ENCODE measurements around the gene SBSN. TPM values are rescaled to one million over a fixed set of nuclear protein-coding genes. Genes with fewer than 3 reads are reported as not detected.

Gene SBSN
- total and polyA plus RNA-seq, 10 of the 15 experiments (the other 5 are each of a cell fraction or from before 2014, with no cell fraction given), result 0.09 TPM; not detected in 9

DNA sequence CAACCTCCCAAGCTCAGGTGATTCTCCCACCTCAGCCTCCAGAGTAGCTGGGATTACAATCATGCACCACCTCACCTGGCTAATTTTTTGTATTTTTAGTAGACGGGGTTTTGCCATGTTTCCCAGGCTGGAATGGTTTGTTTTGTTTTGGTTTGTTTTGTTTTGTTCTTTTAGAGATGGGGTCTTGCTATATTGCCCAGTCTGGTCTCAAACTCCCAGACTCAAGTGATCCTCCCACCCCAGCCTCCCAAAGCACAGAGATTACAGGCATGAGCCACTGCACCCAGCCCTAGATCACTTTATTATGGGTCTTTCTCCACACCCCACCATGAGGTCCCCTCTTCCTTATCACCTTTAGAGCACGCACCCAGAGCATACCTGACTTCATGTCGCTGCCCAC is 29.9 kb downstream of the SBSN start (continued):
- TF ChIP-seq, protein P1, sequence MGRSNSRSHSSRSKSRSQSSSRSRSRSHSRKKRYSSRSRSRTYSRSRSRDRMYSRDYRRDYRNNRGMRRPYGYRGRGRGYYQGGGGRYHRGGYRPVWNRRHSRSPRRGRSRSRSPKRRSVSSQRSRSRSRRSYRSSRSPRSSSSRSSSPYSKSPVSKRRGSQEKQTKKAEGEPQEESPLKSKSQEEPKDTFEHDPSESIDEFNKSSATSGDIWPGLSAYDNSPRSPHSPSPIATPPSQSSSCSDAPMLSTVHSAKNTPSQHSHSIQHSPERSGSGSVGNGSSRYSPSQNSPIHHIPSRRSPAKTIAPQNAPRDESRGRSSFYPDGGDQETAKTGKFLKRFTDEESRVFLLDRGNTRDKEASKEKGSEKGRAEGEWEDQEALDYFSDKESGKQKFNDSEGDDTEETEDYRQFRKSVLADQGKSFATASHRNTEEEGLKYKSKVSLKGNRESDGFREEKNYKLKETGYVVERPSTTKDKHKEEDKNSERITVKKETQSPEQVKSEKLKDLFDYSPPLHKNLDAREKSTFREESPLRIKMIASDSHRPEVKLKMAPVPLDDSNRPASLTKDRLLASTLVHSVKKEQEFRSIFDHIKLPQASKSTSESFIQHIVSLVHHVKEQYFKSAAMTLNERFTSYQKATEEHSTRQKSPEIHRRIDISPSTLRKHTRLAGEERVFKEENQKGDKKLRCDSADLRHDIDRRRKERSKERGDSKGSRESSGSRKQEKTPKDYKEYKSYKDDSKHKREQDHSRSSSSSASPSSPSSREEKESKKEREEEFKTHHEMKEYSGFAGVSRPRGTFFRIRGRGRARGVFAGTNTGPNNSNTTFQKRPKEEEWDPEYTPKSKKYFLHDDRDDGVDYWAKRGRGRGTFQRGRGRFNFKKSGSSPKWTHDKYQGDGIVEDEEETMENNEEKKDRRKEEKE (IDR thresholded peaks at IDR 0.05), result no peak
- no peak for TF ChIP-seq CBX5 (IDR thresholded peaks at IDR 0.05; ENCODE audit: low read depth)
- TF ChIP-seq POU2F2 (IDR thresholded peaks at IDR 0.05; ENCODE audit: borderline replicate concordance, low read depth, low read length), result no peak
- TF ChIP-seq, protein P2, sequence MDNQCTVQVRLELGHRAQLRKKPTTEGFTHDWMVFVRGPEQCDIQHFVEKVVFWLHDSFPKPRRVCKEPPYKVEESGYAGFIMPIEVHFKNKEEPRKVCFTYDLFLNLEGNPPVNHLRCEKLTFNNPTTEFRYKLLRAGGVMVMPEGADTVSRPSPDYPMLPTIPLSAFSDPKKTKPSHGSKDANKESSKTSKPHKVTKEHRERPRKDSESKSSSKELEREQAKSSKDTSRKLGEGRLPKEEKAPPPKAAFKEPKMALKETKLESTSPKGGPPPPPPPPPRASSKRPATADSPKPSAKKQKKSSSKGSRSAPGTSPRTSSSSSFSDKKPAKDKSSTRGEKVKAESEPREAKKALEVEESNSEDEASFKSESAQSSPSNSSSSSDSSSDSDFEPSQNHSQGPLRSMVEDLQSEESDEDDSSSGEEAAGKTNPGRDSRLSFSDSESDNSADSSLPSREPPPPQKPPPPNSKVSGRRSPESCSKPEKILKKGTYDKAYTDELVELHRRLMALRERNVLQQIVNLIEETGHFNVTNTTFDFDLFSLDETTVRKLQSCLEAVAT (IDR thresholded peaks at IDR 0.05), result no peak
- TF ChIP-seq, protein P3, sequence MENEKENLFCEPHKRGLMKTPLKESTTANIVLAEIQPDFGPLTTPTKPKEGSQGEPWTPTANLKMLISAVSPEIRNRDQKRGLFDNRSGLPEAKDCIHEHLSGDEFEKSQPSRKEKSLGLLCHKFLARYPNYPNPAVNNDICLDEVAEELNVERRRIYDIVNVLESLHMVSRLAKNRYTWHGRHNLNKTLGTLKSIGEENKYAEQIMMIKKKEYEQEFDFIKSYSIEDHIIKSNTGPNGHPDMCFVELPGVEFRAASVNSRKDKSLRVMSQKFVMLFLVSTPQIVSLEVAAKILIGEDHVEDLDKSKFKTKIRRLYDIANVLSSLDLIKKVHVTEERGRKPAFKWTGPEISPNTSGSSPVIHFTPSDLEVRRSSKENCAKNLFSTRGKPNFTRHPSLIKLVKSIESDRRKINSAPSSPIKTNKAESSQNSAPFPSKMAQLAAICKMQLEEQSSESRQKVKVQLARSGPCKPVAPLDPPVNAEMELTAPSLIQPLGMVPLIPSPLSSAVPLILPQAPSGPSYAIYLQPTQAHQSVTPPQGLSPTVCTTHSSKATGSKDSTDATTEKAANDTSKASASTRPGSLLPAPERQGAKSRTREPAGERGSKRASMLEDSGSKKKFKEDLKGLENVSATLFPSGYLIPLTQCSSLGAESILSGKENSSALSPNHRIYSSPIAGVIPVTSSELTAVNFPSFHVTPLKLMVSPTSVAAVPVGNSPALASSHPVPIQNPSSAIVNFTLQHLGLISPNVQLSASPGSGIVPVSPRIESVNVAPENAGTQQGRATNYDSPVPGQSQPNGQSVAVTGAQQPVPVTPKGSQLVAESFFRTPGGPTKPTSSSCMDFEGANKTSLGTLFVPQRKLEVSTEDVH (IDR thresholded peaks at IDR 0.05; ENCODE audit: low read depth, partially characterized antibody), result no peak
- TF ChIP-seq ZSCAN29 (IDR thresholded peaks at IDR 0.05), result no peak
- TF ChIP-seq TCF7 (IDR thresholded peaks at IDR 0.05; ENCODE audit: borderline replicate concordance), result no peak

All from GM12878 (cell line).